DND-41 (cell line): ENCODE results near the gene COG2.

ENCODE experiments used
- EZH2 ChIP-seq: IDR thresholded peaks from 3 replicates; pipeline ENCODE4 v1.6.1; 2012; ENCODE audit warnings: borderline replicate concordance, low read depth, mild to moderate bottlenecking, moderate library complexity, low read length, inconsistent platforms; ENCODE audit not compliant: severe bottlenecking
- TF ChIP-seq, protein P1 (sequence below): IDR thresholded peaks from 2 replicates; pipeline ENCODE4 v1.5.1; 2012; ENCODE audit warnings: borderline replicate concordance, low read length, moderate library complexity, mild to moderate bottlenecking; ENCODE audit not compliant: poor library complexity, severe bottlenecking; ENCODE audit errors: extremely low read depth

DNA sequence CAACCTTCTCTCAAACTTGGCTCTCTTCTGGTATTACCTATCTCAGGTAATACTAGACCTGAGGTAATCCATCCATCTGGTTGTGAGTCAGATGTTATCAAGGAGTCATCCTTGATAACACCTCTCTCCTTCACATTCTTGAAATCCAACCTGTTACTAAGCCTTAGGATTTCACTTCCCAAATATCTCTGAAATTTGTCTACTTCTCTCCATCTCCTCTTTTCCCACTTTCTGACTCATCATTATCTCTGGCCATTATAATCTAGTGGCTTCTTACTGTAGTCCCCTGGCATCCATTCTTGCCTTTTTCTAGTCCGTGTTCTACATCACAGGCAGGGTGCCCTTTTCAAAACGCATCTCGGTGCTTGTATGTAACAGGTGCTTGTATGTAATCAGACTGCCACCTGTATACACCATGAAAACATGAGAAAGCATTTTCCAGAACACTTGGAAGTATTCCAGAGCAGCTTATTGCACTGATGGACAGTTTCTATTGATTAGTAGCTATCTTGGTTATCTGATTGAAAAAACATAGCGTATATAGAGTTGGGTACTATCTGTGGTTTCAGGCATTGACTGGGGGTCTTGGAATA is 4.5 kb downstream of the COG2 start:
- TF ChIP-seq, protein P1, sequence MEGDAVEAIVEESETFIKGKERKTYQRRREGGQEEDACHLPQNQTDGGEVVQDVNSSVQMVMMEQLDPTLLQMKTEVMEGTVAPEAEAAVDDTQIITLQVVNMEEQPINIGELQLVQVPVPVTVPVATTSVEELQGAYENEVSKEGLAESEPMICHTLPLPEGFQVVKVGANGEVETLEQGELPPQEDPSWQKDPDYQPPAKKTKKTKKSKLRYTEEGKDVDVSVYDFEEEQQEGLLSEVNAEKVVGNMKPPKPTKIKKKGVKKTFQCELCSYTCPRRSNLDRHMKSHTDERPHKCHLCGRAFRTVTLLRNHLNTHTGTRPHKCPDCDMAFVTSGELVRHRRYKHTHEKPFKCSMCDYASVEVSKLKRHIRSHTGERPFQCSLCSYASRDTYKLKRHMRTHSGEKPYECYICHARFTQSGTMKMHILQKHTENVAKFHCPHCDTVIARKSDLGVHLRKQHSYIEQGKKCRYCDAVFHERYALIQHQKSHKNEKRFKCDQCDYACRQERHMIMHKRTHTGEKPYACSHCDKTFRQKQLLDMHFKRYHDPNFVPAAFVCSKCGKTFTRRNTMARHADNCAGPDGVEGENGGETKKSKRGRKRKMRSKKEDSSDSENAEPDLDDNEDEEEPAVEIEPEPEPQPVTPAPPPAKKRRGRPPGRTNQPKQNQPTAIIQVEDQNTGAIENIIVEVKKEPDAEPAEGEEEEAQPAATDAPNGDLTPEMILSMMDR: no peak
- TF ChIP-seq EZH2: no peak
